Measurements from ENCODE around the gene NFX1.

The NFX1 gene

GRCh38 chr9:33290247-33291030 lies at the start of gene NFX1:
Gene NFX1 (plus strand): TSS chr9:33290516. CDS start chr9:33290573, 57 bp downstream.
- in situ Hi-C loops (cut with MboI; ENCODE audit: low pct_unique_long_range_greater_than_20kb, low sequenced_read_pairs) = no loop called here
- DNase-seq = peak; percentile 100

GRCh38 chr9:33241298-33241697 lies 49.0 kb upstream of the NFX1 start:
- no peak for DNase-seq
- in situ Hi-C loops (cut with MboI; ENCODE audit: low pct_unique_long_range_greater_than_20kb, low sequenced_read_pairs) = no loop called here

- in situ Hi-C loops (cut with MboI; ENCODE audit: low pct_unique_long_range_greater_than_20kb, low sequenced_read_pairs) = no loop called here
- DNase-seq = no peak
These were observed 47.6 kb upstream of the NFX1 start for GRCh38 chr9:33242609-33243134.

GRCh38 chr9:33244137-33244784 lies 46.1 kb upstream of the NFX1 start:
- in situ Hi-C loops (cut with MboI; ENCODE audit: low pct_unique_long_range_greater_than_20kb, low sequenced_read_pairs) = no loop called here
- no peak for DNase-seq

- in situ Hi-C loops (cut with MboI; ENCODE audit: low pct_unique_long_range_greater_than_20kb, low sequenced_read_pairs) = no loop called here
- no peak for DNase-seq
These were observed 45.0 kb upstream of the NFX1 start for GRCh38 chr9:33245341-33245740.

GRCh38 chr9:33246269-33246860 lies 44.0 kb upstream of the NFX1 start:
- in situ Hi-C loops (cut with MboI; ENCODE audit: low pct_unique_long_range_greater_than_20kb, low sequenced_read_pairs) = no loop called here
- no peak for DNase-seq

GRCh38 chr9:33248606-33249005 lies 41.7 kb upstream of the NFX1 start:
- in situ Hi-C loops (cut with MboI; ENCODE audit: low pct_unique_long_range_greater_than_20kb, low sequenced_read_pairs) = no loop called here
- DNase-seq = no peak

GRCh38 chr9:33249087-33249658 lies 41.1 kb upstream of the NFX1 start:
- no peak for DNase-seq

GRCh38 chr9:33249983-33250382 lies 40.3 kb upstream of the NFX1 start:
- DNase-seq = no peak
- in situ Hi-C loops (cut with MboI; ENCODE audit: low pct_unique_long_range_greater_than_20kb, low sequenced_read_pairs) = no loop called here

More at GRCh38 chr9:33249087-33249658, 41.1 kb upstream of the NFX1 start:
- in situ Hi-C loops (cut with MboI; ENCODE audit: low pct_unique_long_range_greater_than_20kb, low sequenced_read_pairs) = no loop called here

- no peak for DNase-seq
- in situ Hi-C loops (cut with MboI; ENCODE audit: low pct_unique_long_range_greater_than_20kb, low sequenced_read_pairs) = no loop called here
These were observed 39.8 kb upstream of the NFX1 start for GRCh38 chr9:33250458-33250995.

- DNase-seq = no peak
- in situ Hi-C loops (cut with MboI; ENCODE audit: low pct_unique_long_range_greater_than_20kb, low sequenced_read_pairs) = no loop called here
These were observed 36.1 kb upstream of the NFX1 start for GRCh38 chr9:33254211-33254610.

- in situ Hi-C loops (cut with MboI; ENCODE audit: low pct_unique_long_range_greater_than_20kb, low sequenced_read_pairs) = no loop called here
- DNase-seq = no peak
These were observed 35.3 kb upstream of the NFX1 start for GRCh38 chr9:33255014-33255413.

- DNase-seq = no peak
- in situ Hi-C loops (cut with MboI; ENCODE audit: low pct_unique_long_range_greater_than_20kb, low sequenced_read_pairs) = no loop called here
These were observed 34.8 kb upstream of the NFX1 start for GRCh38 chr9:33255471-33255870.

GRCh38 chr9:33256236-33256635 lies 34.1 kb upstream of the NFX1 start:
- in situ Hi-C loops (cut with MboI; ENCODE audit: low pct_unique_long_range_greater_than_20kb, low sequenced_read_pairs) = no loop called here

GRCh38 chr9:33257276-33257675 lies 33.0 kb upstream of the NFX1 start:
- in situ Hi-C loops (cut with MboI; ENCODE audit: low pct_unique_long_range_greater_than_20kb, low sequenced_read_pairs) = no loop called here
- DNase-seq = no peak

More at GRCh38 chr9:33256236-33256635, 34.1 kb upstream of the NFX1 start:
- DNase-seq = no peak

- in situ Hi-C loops (cut with MboI; ENCODE audit: low pct_unique_long_range_greater_than_20kb, low sequenced_read_pairs) = no loop called here
These were observed 29.9 kb upstream of the NFX1 start for GRCh38 chr9:33260372-33260771.

GRCh38 chr9:33263131-33264002 lies 26.9 kb upstream of the NFX1 start:
- DNase-seq = peak; percentile 46
- in situ Hi-C loops (cut with MboI; ENCODE audit: low pct_unique_long_range_greater_than_20kb, low sequenced_read_pairs) = no loop called here

More at GRCh38 chr9:33260372-33260771, 29.9 kb upstream of the NFX1 start:
- no peak for DNase-seq

- in situ Hi-C loops (cut with MboI; ENCODE audit: low pct_unique_long_range_greater_than_20kb, low sequenced_read_pairs) = no loop called here
- DNase-seq = peak; percentile 46
These were observed 26.3 kb upstream of the NFX1 start for GRCh38 chr9:33264003-33264472.
